PC-3 (cell line): ENCODE results near the gene C16orf46. TPM values are rescaled to one million over a fixed set of nuclear protein-coding genes. Genes with fewer than 3 reads are reported as not detected.

Source experiments
- ATAC-seq: fragments of 200-7000 bp; cut with Tn5 transposase; 2 replicates; pipeline ENCODE4 v1.9.1; 2020; ENCODE audit warnings: mild to moderate bottlenecking, moderate library complexity
- BruUV-seq: library from RNA; stranded (reverse); fragments of 400-500 nt; replicated peaks from 2 replicates; lab custom pipeline; 2021; lab: Mats Ljungman, UMichigan
- CTCF ChIA-PET: fragments of 300-600 bp; sonication (Branson Sonifier 250); formaldehyde crosslinking; loops from one replicate; lab custom pipeline; 2022; ENCODE audit warnings: antibody characterized with exemption; lab: Charles Lee
- POLR2A ChIA-PET: fragments of 300-600 bp; sonication (Branson Sonifier 250); formaldehyde crosslinking; loops from one replicate; lab custom pipeline; 2022; ENCODE audit warnings: antibody characterized with exemption; ENCODE audit not compliant: unreplicated experiment; lab: Charles Lee
- DNase-seq: peaks from one replicate; pipeline ENCODE4 v3.0.0-alpha.2; 2015
- H2AFZ ChIP-seq: fragments of 300-600 bp; sonication (generic); 2 replicates; pipeline ENCODE4 v1.6.0; 2016; ENCODE audit warnings: antibody characterized with exemption, low read length
- H3F3A ChIP-seq: fragments of 300-600 bp; sonication (generic); one replicate; pipeline ENCODE4 v1.6.0; 2017; ENCODE audit warnings: antibody characterized with exemption, low read length, control low read depth, mild to moderate bottlenecking; ENCODE audit not compliant: unreplicated experiment
- H3K27ac ChIP-seq: fragments of 300-600 bp; sonication (generic); 2 replicates; pipeline ENCODE4 v1.5.1; 2016; ENCODE audit warnings: mild to moderate bottlenecking, low read length
- H3K27me3 ChIP-seq: fragments of 300-600 bp; sonication (generic); 2 replicates; pipeline ENCODE4 v1.6.1; 2016; ENCODE audit warnings: low read length, mixed read lengths
- H3K36me3 ChIP-seq: fragments of 300-600 bp; sonication (generic); 2 replicates; pipeline ENCODE4 v1.6.1; 2016; ENCODE audit warnings: low read depth, mixed run types, low read length, mixed read lengths
- H3K4me1 ChIP-seq: fragments of 300-600 bp; sonication (generic); 2 replicates; pipeline ENCODE4 v1.5.1; 2016; ENCODE audit warnings: low read length; ENCODE audit not compliant: insufficient read depth
- H3K4me2 ChIP-seq: fragments of 300-600 bp; sonication (generic); 2 replicates; pipeline ENCODE4 v1.6.0; 2016; ENCODE audit warnings: low read length
- H3K4me3 ChIP-seq: fragments of 300-600 bp; sonication (generic); 2 replicates; pipeline ENCODE4 v1.5.1; 2016; ENCODE audit warnings: mild to moderate bottlenecking, low read length, mixed read lengths
- H3K79me2 ChIP-seq: fragments of 300-600 bp; sonication (generic); 2 replicates; pipeline ENCODE4 v1.6.1; 2017; ENCODE audit warnings: low read length, mixed read lengths
- H3K9ac ChIP-seq: fragments of 300-600 bp; sonication (generic); 2 replicates; pipeline ENCODE4 v1.6.0; 2016; ENCODE audit warnings: mild to moderate bottlenecking, low read length
- H3K9me2 ChIP-seq: fragments of 300-600 bp; sonication (generic); replicated peaks from 2 replicates; pipeline ENCODE4 v1.6.1; 2016; ENCODE audit warnings: mixed run types, low read length, mixed read lengths
- H3K9me3 ChIP-seq: fragments of 300-600 bp; sonication (generic); 2 replicates; pipeline ENCODE4 v1.6.1; 2016; ENCODE audit warnings: low read length, mixed read lengths
- H4K20me1 ChIP-seq: fragments of 300-600 bp; sonication (generic); 2 replicates; pipeline ENCODE4 v1.6.1; 2016; ENCODE audit warnings: low read length, mixed read lengths
- EZH2 ChIP-seq: fragments of 300-600 bp; sonication (generic); IDR thresholded peaks from one replicate; pipeline ENCODE4 v1.6.1; 2017; ENCODE audit warnings: antibody characterized with exemption, mild to moderate bottlenecking, low read length; ENCODE audit not compliant: unreplicated experiment
- EZH2phosphoT487 ChIP-seq: fragments of 300-600 bp; sonication (generic); IDR thresholded peaks from 2 replicates; pipeline ENCODE4 v1.6.1; 2018; ENCODE audit warnings: mild to moderate bottlenecking, antibody characterized with exemption, low read length, borderline replicate concordance
- intact Hi-C: fragments of 100-400 bp; cut with micrococcal nuclease; formaldehyde crosslinking; loops from 2 replicates; pipeline ENCODE4 v1.9.0; 2023
- total RNA-seq: library from RNA; depleted of rRNA; stranded (reverse); fragments of >200 nt; gene quantifications from 2 replicates; pipeline ENCODE4 v1.2.3, GENCODE V29; 2014
- TF ChIP-seq, protein P1 (sequence below): fragments of 300-600 bp; sonication (generic); conservative IDR thresholded peaks from 2 replicates; pipeline ENCODE4 v1.5.1; 2017; ENCODE audit warnings: antibody characterized with exemption, low read depth, mild to moderate bottlenecking, low read length

Gene C16orf46
- total RNA-seq, 1 experiment from 2014 or later, result 0.73 TPM

DNA sequence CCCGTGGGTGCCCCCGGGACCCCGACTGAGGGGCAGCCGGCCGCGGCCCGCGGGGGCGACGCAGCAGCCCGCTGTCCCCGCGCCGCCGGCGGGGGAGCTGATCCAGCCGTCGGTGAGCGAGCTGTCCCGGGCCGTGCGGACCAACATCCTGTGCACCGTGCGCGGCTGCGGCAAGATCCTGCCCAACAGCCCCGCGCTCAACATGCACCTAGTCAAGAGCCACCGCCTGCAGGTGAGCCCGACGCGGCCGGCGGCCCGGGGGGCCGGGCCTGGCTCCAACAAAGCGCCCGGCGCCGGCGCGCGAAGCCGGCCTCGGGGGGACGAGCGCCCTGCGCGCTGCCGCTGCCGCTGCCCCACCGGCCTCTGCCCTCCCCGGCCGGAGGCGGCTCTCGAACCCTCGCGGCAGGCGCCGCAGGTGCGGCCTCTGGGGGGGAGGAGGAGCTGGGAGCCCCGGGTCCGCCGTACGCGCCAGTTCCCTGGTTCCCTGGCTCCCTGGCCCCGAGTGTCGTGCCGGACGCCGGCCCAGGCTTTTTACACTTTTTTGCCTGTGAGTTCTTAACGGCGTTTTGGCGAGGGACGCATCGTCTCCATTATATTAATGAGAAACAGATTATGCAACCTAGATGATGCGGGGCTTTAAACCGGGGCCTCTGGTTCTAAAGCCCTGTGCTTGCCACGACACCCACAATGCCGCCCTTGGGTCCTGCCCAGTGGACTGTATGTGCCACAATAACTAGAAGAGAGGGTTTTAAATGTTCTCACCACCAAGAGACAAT, 40.9 kb downstream of the C16orf46 start:
- TF ChIP-seq EZH2, result no peak
- TF ChIP-seq EZH2phosphoT487, result no peak
- TF ChIP-seq, protein P1, sequence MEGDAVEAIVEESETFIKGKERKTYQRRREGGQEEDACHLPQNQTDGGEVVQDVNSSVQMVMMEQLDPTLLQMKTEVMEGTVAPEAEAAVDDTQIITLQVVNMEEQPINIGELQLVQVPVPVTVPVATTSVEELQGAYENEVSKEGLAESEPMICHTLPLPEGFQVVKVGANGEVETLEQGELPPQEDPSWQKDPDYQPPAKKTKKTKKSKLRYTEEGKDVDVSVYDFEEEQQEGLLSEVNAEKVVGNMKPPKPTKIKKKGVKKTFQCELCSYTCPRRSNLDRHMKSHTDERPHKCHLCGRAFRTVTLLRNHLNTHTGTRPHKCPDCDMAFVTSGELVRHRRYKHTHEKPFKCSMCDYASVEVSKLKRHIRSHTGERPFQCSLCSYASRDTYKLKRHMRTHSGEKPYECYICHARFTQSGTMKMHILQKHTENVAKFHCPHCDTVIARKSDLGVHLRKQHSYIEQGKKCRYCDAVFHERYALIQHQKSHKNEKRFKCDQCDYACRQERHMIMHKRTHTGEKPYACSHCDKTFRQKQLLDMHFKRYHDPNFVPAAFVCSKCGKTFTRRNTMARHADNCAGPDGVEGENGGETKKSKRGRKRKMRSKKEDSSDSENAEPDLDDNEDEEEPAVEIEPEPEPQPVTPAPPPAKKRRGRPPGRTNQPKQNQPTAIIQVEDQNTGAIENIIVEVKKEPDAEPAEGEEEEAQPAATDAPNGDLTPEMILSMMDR, result no peak
- Histone ChIP-seq H3K9me3 (no peaks in the 10 kb centered on the region), H3K36me3 (no peaks in the 10 kb centered on the region), H3K9ac (peak overlapping the region; percentile 70), H2AFZ (peak overlapping the region; percentile 59), H3K27ac (no peak overlapping the region), H3K4me1 (peaks cover 9% of the 10 kb centered on the region), H3K9me2 (no peaks in the 10 kb centered on the region), H3K4me2 (peak overlapping the region; percentile 92), H3K4me3 (peak overlapping the region; percentile 94), H3F3A (no peaks in the 10 kb centered on the region), H3K79me2 (peaks cover 41% of the 10 kb centered on the region), H4K20me1 (no peaks in the 10 kb centered on the region), H3K27me3 (no peaks in the 10 kb centered on the region)
- ATAC-seq, result peak; percentile 56
- intact Hi-C loops, result loop anchor here (2.0 to 10.0 kb wide), 4 partner anchors 29 to 701 kb away; partner anchors contain the start of genes C16orf46, CENPN and CMC2
- CTCF ChIA-PET, result interaction anchor here (0.6 to 1.3 kb wide), 9 partner anchors 31 to 1400 kb away, joined by 3 to 7 read pairs (median 3); partner anchors contain the start of gene C16orf46
- peak; percentile 3 for DNase-seq
- BruUV-seq, result no TSS peak
- POLR2A ChIA-PET, result interaction anchor here (0.6 kb wide), 2 partner anchors 29 to 181 kb away, joined by 3 to 21 read pairs; no protein-coding TSS in a partner anchor

DNA sequence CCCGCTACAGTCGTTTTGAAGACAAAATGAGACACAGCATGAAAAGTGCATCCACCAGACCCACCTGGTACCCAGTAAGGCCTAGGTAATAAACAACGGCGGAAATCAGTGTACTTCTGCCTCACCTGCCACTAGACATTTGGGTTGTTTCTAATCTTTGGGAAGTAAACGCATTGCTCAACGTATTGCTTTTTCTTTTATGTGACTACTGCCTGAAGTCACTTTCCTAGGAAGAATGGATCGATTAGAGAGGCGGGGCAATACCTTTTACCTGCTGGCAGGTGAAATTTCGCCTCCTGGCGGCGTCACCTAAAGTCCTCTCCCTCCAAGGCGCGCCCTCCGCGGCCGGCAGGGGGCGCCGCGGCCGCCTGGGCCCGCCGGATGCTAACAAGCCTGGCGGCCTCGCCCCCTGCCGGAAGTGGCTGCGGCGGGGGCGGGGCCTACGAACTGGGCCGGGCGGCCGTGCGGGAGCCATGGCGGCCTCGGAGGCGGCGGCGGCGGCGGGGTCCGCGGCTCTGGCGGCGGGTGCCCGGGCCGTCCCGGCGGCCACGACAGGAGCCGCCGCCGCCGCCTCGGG, 41.6 kb downstream of the C16orf46 start, which contains the start of gene ATMIN:
Gene ATMIN, plus strand, starts transcription at position 445 of the 577 bp plus-strand sequence. Its CDS starts 29 bp downstream, at position 474.
- ChIA-PET POLR2A (no interaction called here), CTCF (interaction anchor here (0.6 to 1.3 kb wide), 8 partner anchors 30 to 1400 kb away, joined by 3 to 7 read pairs (median 3); partner anchors contain the start of gene C16orf46)
- ATAC-seq (peak; percentile 94), DNase-seq (peak; percentile 90)
- H2AFZ ChIP-seq, result peak within 1 kb of the TSS; percentile 59
- H3K36me3 ChIP-seq, result no peaks in the 10 kb centered on the region
- H3K4me1 ChIP-seq, result peaks cover 9% of the 10 kb centered on the region
- H3K9me2 ChIP-seq, result no peaks in the 10 kb centered on the region
- H3K9ac ChIP-seq, result peak within 1 kb of the TSS; percentile 70
- H3K4me2 ChIP-seq, result peak within 1 kb of the TSS; percentile 92
- no TSS peak for BruUV-seq
- H3F3A ChIP-seq, result no peaks in the 10 kb centered on the region
- no peak within 1 kb of the TSS for H3K27ac ChIP-seq
- peak within 1 kb of the TSS; percentile 94 for H3K4me3 ChIP-seq
- H3K79me2 ChIP-seq, result peaks cover 41% of the 10 kb centered on the region
- no peaks in the 10 kb centered on the region for H4K20me1 ChIP-seq
- no peak for TF ChIP-seq EZH2phosphoT487
- TF ChIP-seq, protein P1, result peak; percentile 87
- H3K27me3 ChIP-seq, result no peaks in the 10 kb centered on the region
- no peaks in the 10 kb centered on the region for H3K9me3 ChIP-seq
- intact Hi-C loops, result loop anchor here (2.0 to 10.0 kb wide), 4 partner anchors 29 to 702 kb away; partner anchors contain the start of genes C16orf46, CENPN and CMC2
